ENCODE data around the gene EEF1AKMT3.

EEF1AKMT3 gene

GRCh38 chr12:57735952-57736740, 36.3 kb upstream of the EEF1AKMT3 start:
- DNase-seq, result no peak

DNA sequence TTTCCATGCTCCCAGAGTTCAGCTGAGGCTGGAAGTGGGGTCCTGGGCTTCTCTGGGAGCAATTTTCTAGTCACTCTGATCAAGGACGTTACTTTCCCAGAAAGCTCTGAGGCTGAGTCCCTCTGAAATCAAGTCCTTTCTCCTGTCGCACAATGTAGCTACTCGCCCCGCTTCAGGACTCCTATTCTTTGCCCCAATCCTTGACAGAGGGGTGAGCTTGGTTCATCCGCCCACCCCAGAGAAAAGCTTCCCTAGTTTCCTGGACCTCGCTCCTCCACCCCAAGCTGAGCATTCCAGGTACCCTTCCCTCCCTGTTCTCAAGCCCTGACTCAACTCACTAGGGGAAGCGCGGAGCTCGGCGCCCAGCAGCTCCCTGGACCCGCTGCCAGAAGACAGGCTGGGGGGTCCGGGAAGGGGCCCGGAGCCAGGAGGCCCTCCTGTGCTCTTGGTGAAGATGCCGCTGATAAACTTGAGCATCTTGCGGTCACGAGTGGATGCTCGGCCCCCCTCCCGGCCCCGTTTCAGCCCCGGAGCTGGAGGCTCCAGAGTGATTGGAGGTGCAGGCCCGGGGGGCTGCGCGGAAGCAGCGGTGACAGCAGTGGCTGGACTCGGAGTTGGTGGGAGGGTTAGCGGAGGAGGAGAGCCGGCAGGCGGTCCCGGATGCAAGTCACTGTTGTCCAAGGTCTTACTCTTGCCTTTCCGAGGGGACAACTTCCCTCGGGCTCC, 35.5 kb upstream of the EEF1AKMT3 start:
- DNase-seq, result no peak

- no peak for DNase-seq
These were observed 34.6 kb upstream of the EEF1AKMT3 start for GRCh38 chr12:57737467-57738460.

DNA sequence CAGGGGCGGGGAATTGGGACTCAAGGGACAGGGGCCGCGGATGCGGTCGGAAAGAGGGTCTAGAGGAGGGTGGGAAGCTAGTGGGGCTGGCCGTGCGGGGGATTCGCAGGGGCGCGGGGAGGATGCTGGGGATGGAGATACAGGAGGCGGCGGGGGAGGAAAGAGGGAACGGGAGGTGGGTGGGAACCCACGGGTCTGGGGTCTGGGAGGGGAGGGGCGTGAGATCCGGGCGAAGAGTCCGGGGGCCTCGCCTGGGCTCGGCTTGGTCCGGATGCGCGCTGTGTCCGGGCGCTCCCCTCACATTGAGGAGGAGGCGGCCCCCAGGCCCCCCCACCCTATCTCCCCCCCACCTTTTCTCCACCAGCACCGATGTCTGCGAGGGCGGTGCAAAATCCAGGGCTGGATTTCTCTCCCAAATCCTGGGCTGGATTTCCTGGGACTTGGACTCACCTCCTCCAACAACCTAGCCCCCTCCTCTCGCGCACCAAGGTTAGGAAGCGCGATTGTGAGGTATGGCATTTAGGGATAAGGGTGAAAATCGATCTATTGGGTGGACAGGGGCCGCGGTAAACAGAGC, 33.7 kb upstream of the EEF1AKMT3 start, which contains the start of gene AGAP2:
Gene AGAP2, minus strand, starts transcription at position 82 of the 577 bp plus-strand sequence. CDS start 496 bp downstream, outside the sequence.
- no peak for DNase-seq

GRCh38 chr12:57739387-57739786, 33.0 kb upstream of the EEF1AKMT3 start:
- DNase-seq, result no peak

GRCh38 chr12:57739914-57740538, 32.4 kb upstream of the EEF1AKMT3 start:
- DNase-seq, result no peak

DNA sequence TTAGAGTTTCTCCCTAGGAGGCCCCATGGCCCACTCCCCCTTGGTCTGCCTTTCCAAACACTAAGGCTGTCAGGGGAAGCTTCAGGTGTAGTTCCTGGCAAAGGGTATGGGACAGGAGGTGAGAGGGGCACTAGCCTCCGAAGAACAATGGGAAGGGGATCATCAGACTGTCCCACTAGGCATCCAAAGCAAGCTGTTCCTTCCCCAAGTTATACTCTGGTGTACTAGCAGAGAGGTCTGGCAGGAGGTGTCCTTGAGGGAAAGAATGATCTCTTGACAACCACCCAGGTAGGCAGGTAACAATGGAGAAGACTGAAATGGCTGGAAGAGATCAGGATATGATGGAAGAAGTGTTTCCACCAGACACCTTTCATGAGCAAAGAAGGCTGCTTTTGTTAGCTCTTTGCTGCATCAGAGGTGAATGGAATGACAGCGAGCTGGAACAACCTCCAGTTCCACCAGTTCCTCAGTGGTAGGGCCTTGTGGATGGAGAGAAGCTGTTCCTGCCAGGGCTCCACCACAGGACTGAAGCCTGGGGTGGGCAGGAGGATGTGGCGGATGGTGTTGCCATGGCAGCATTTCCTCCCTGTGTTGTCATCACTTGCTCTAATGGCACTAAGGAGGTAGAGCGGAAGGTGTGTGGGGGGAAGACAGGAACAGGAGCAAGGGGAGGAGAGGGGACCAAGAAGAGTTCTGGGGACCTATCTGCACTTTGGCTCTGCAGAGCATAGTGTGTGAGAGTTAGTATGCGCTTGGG, 31.6 kb upstream of the EEF1AKMT3 start:
- no peak for DNase-seq

- no peak for DNase-seq
These were observed 31.0 kb upstream of the EEF1AKMT3 start for GRCh38 chr12:57741413-57741789.

- no peak for DNase-seq
These were observed 30.3 kb upstream of the EEF1AKMT3 start for GRCh38 chr12:57741844-57742738.

DNA sequence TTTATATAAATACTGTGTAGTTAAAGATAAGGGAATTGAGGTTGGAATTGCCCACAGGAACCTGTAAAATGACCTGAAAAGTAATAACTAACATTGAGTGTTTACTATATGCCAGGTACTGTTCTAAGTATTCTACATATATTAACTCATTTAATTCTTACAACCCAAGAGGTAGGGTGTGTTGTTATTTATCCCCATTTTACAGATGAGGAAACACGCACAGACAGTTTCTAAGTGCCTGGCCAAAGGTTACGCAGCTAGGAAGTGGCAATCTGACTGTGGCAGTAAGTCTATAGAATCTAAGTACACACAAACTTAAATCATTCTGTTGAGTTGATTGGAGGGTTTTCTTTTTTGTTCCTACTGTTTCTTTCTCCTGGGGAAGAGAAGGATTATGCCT, 28.6 kb upstream of the EEF1AKMT3 start:
- no peak for DNase-seq

DNA sequence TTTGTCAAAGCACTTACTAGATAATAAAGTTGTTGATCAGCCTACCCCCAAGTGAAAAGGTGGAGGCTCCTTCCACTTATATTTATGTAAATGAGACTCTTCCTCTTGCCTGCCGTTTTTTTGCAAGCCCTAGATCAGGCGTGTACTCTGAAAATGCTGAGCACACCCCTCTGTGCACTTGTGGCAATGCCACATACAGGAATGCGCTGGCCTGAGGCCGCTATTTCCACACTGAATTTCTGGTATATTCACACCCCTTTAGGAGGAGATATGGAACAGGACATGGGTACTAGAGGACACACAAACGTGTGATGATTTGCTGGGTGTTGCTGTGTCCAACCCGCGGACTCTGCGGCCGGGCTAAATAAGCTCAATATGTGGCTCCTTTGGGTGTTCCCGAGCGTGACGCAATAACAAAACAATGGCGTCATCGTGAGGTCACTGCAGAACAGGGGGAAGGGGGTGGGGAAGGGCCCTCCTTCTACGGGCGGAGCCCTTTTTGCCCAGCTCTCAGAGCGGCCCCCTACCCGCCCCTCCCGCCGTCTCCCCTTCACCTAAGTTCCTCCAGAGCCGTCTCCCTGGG, 28.1 kb upstream of the EEF1AKMT3 start:
- no peak for DNase-seq

DNA sequence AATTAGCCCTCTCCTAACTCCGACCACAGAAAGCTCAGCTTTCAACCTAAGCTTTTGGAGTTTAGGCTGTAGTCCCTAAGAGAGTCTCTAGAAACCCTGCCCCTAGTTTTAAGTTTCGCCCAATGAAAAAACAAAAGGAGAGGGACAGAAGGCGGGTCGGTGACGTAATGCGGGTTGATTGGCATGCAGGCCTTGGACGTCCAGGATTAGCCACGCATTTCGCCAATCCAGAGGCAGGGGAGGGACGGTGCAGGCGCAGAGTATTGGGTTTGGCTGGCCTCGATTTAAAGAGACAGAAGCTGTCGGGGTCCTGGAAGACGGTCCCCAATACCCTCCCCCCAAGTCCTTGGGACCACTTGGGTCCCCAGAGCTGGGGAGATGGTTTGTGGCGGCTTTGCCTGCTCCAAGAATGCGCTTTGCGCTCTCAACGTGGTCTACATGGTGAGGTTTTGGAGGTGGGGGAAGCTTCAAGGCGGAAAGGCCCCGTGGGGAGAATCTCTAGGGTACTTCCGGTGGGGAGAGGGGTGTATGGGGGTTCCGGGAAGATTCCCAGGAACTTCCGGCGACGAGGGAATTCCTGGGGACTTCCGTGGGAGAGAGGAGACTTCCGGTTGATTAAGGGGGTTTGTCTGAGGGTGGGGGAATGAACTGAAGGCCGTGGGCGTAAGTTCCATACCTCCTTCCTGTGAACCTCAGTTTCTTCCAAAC, 27.5 kb upstream of the EEF1AKMT3 start, which contains the start of gene TSPAN31:
Gene TSPAN31, plus strand, starts transcription at position 263 of the 708 bp plus-strand sequence. Its CDS starts 116 bp downstream, at position 379.
- DNase-seq, result peak; percentile 57

GRCh38 chr12:57745485-57745881, 26.9 kb upstream of the EEF1AKMT3 start:
- no peak for DNase-seq

DNA sequence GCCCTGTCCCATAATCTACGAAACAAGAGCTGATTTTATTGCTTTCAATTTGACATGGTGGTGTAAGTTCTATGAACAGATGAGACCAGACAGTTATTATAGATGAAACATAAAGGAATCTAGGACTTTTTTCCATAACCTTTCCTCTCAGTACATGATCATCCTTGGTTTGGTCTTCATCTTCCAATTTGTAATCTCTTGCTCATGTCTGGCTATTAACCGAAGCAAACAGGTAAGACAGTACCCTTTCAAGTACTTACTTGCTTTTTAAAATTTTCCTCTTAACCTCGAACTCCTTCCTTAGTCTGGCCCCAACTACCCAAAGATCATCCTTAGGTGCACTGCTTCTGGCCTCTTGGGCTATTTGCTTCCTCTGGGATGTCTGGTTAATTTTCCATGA, 26.4 kb upstream of the EEF1AKMT3 start:
- DNase-seq, result no peak

DNA sequence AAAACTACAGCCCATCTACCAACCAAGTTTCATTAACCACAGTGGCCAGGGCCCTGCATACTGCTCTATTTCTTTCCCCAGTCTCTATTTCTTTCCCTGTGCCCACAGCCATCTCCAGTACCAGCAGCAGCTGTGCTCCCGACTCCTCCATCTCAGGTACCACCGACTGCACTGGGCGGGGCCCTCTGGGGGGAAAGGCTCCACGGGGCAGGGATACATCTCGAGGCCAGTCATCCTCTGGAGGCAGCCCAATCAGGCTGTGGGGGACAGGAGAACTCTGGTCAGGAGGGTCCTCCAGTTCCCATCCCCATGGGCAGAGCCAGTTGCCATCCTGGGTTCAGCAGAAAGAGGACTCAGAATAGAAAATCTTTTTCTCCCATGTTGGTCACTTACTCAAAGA, 23.4 kb upstream of the EEF1AKMT3 start:
- DNase-seq, result no peak

DNA sequence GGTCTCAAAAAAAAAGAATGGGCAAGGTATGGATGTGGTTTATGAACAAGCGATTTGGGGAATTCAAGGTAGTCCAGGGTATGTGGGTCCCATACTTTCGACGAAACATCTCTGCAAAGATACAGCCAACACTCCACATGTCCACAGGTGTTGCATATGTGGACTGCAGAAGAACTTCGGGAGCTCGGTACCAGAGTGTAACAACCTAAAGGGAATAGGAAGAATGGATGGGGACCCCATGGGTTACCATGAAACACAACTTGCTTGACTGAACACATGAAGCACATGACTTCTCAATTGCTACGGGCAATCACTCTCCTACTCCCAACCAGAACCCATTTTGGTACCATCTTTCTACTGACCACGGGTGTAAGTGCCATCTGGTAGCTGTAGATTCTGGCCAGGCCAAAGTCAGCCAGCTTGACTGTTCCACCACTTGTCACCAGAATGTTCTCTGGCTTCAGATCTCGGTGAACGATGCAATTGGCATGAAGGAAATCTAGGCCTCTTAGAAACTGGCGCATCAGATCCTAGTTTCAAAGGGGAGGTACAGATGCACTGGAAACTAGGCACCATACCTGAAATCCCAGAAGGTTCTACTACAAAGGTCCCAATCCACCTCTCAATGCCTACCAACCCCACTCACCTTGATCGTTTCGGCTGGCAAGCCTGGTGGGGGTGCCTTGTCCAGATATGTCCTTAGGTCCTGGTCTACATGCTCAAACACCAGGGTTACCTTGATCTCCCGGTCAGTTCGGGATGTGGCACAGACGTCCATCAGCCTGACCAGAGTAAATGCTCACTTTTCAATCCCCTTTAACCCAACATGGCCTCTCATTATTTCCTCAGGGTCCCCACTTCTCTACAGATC, 21.6 kb upstream of the EEF1AKMT3 start:
- no peak for DNase-seq

DNA sequence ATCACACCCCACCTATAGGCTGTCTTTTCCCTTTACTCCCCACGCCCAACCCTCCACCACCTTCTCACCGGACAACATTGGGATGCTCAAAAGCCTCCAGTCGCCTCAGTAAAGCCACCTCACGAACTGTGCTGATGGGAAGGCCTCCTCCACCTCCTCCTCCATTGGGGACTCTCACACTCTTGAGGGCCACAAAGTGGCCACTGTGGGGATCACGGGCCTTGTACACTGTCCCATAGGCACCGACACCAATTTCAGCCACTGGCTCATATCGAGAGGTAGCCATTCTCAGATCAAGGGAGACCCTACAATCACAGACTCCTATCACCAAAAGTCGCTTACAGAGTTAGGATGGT, 21.0 kb upstream of the EEF1AKMT3 start:
- DNase-seq, result no peak
